OCI-LY1 (cell line): ENCODE measurements around the gene KCTD16.

Source experiments
- H2AFZ ChIP-seq: fragments of 200-600 bp; sonication (generic), shearing (Covaris generic); 2 replicates; pipeline ENCODE4 v1.6.0; 2014; ENCODE audit warnings: antibody characterized with exemption, mild to moderate bottlenecking, low read length
- H3F3A ChIP-seq: fragments of 200-600 bp; sonication (generic), shearing (Covaris generic); 2 replicates; pipeline ENCODE4 v1.6.0; 2014; ENCODE audit warnings: mild to moderate bottlenecking, antibody characterized with exemption, low read length, moderate library complexity; ENCODE audit not compliant: insufficient read depth
- H3K27ac ChIP-seq: fragments of 200-600 bp; sonication (generic); 2 replicates; pipeline ENCODE4 v1.5.1; 2014; ENCODE audit warnings: low read length, mixed run types, mild to moderate bottlenecking, low read depth; ENCODE audit not compliant: poor library complexity, severe bottlenecking
- H3K27me3 ChIP-seq: fragments of 200-600 bp; sonication (generic); 2 replicates; pipeline ENCODE4 v1.6.0; 2014; ENCODE audit warnings: antibody characterized with exemption, mild to moderate bottlenecking, low read length, moderate library complexity; ENCODE audit not compliant: insufficient read depth
- H3K36me3 ChIP-seq: fragments of 200-600 bp; sonication (generic); 2 replicates; pipeline ENCODE4 v1.6.1; 2014; ENCODE audit warnings: mild to moderate bottlenecking, antibody characterized with exemption, low read length, moderate library complexity, mixed read lengths; ENCODE audit not compliant: insufficient read depth
- H3K4me1 ChIP-seq: fragments of 200-600 bp; sonication (generic); 2 replicates; pipeline ENCODE4 v1.5.1; 2014; ENCODE audit warnings: mild to moderate bottlenecking, low read length, moderate library complexity; ENCODE audit not compliant: insufficient read depth, severe bottlenecking
- H3K4me2 ChIP-seq: fragments of 200-600 bp; sonication (generic), shearing (Covaris generic); 2 replicates; pipeline ENCODE4 v1.6.1; 2014; ENCODE audit warnings: low read length
- H3K4me3 ChIP-seq: fragments of 200-600 bp; sonication (generic); 2 replicates; pipeline ENCODE4 v1.5.1; 2014; ENCODE audit warnings: low read length, low read depth, mild to moderate bottlenecking, mixed read lengths; ENCODE audit not compliant: poor library complexity, severe bottlenecking
- H3K79me2 ChIP-seq: fragments of 200-600 bp; shearing (Covaris generic); 2 replicates; pipeline ENCODE4 v1.6.1; 2016; ENCODE audit warnings: mixed run types, low read length, mixed read lengths; ENCODE audit not compliant: insufficient read depth
- H3K9ac ChIP-seq: fragments of 200-600 bp; sonication (generic), shearing (Covaris generic); 2 replicates; pipeline ENCODE4 v1.6.1; 2014; ENCODE audit warnings: mild to moderate bottlenecking, low read length, mixed read lengths
- H3K9me2 ChIP-seq: fragments of 200-600 bp; sonication (generic), shearing (Covaris generic); 2 replicates; pipeline ENCODE4 v1.6.1; 2014; ENCODE audit warnings: low read depth, mild to moderate bottlenecking, low read length, mixed read lengths
- H3K9me3 ChIP-seq: fragments of 200-600 bp; shearing (Covaris generic); 2 replicates; pipeline ENCODE4 v1.6.1; 2014; ENCODE audit warnings: low read length, mixed read lengths
- H4K20me1 ChIP-seq: fragments of 200-600 bp; sonication (generic), shearing (Covaris generic); 2 replicates; pipeline ENCODE4 v1.6.0; 2016; ENCODE audit warnings: mild to moderate bottlenecking, low read length; ENCODE audit not compliant: insufficient read depth
- EZH2 ChIP-seq: fragments of 200-600 bp; sonication (generic), shearing (Covaris generic); IDR thresholded peaks from 2 replicates; pipeline ENCODE4 v1.8.0; 2017; ENCODE audit warnings: borderline replicate concordance, mixed run types, mild to moderate bottlenecking, antibody characterized with exemption, low read length, moderate library complexity, mixed read lengths
- TF ChIP-seq, protein P1 (sequence below): fragments of 200-600 bp; sonication (generic), shearing (Covaris generic); IDR thresholded peaks from 2 replicates; pipeline ENCODE4 v1.5.1; 2017; ENCODE audit warnings: mild to moderate bottlenecking, antibody characterized with exemption, low read length, moderate library complexity, mixed read lengths

KCTD16 gene

DNA sequence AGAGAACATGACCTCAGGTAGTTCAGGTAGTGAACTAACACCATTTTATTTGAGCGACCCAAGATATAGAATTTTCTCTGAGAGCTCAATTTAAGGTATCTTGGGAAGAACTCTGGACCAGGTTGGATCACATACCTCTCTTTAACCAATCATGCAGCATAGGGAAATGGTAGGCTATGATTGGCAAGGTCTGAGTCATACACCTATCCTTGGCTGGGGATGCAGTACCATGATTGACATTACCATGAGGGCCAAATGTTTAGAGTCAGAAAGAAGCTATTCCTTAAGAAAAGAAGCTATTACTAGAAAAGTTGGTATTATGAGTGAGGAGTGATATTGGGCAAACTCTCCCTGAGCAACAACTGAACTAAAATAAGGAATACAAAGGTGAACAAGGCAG is 258.7 kb downstream of the KCTD16 start:
- Histone ChIP-seq H3F3A (no peaks in the 10 kb centered on the region), H2AFZ (no peak overlapping the region), H3K4me3 (no peak overlapping the region), H3K9ac (no peak overlapping the region), H3K9me3 (no peaks in the 10 kb centered on the region), H3K4me2 (no peak overlapping the region), H4K20me1 (no peaks in the 10 kb centered on the region), H3K79me2 (no peaks in the 10 kb centered on the region), H3K9me2 (no peaks in the 10 kb centered on the region), H3K27me3 (no peaks in the 10 kb centered on the region), H3K36me3 (no peaks in the 10 kb centered on the region), H3K4me1 (no peaks in the 10 kb centered on the region), H3K27ac (no peak overlapping the region)
- TF ChIP-seq, protein P1, sequence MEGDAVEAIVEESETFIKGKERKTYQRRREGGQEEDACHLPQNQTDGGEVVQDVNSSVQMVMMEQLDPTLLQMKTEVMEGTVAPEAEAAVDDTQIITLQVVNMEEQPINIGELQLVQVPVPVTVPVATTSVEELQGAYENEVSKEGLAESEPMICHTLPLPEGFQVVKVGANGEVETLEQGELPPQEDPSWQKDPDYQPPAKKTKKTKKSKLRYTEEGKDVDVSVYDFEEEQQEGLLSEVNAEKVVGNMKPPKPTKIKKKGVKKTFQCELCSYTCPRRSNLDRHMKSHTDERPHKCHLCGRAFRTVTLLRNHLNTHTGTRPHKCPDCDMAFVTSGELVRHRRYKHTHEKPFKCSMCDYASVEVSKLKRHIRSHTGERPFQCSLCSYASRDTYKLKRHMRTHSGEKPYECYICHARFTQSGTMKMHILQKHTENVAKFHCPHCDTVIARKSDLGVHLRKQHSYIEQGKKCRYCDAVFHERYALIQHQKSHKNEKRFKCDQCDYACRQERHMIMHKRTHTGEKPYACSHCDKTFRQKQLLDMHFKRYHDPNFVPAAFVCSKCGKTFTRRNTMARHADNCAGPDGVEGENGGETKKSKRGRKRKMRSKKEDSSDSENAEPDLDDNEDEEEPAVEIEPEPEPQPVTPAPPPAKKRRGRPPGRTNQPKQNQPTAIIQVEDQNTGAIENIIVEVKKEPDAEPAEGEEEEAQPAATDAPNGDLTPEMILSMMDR, result no peak
- no peak for TF ChIP-seq EZH2

DNA sequence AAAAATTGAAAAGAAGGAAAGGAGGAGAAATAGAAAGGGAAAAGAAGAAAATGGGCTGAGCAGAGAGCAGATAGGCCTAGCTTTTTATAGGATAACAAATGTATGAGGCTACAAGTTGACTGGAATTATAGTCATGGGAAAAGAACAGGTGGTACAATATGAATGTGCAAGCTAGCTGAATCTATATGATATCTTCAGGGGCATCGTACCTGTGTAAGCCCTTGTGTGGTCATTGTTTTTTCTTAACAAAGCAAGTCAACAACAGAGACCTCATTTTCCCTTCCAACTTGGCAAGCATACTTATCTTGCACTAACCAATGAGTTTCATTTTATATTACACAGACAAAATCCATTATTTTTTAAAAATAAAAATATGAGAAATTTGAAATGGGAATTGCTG is 259.2 kb downstream of the KCTD16 start:
- Histone ChIP-seq H3K36me3 (no peaks in the 10 kb centered on the region), H3K9ac (no peak overlapping the region), H3F3A (no peaks in the 10 kb centered on the region), H3K4me2 (no peak overlapping the region), H3K27ac (no peak overlapping the region), H3K27me3 (no peaks in the 10 kb centered on the region), H2AFZ (no peak overlapping the region), H3K4me3 (no peak overlapping the region), H3K4me1 (no peaks in the 10 kb centered on the region), H4K20me1 (no peaks in the 10 kb centered on the region), H3K79me2 (no peaks in the 10 kb centered on the region), H3K9me3 (no peaks in the 10 kb centered on the region), H3K9me2 (no peaks in the 10 kb centered on the region)
- TF ChIP-seq, protein P1, result no peak
- TF ChIP-seq EZH2, result no peak

DNA sequence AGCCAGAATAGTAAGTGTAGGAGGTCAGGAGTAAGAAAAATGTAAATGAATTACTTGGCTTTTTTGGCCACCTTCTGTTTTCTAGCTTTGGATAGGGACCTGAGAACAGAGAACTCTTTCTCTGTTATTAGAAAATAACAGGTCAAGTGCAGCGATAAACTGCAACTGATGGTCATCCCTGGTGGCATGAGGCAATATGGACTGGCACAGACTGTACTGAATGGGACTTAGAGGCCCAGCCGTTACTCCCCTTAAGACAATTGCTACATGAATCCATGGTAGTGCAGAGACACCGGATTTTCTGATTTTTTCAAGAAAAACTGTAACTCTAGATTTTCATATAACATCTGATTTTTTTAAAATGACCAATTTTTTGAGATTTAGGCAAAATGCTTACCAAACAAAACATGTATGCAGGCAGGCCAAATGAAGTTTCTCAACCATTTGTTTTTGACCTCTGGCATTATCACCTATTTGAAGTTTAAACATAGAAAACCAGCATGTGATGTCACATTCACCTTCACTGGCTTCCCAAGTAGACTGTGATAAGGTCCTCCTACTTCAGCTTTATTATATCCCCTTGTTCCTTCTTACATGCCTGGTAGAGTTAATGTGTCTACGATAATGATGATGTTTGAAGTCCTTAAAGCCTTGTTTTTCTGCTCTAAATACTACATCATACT is 262.6 kb downstream of the KCTD16 start:
- H3K36me3 ChIP-seq, result no peaks in the 10 kb centered on the region
- H4K20me1 ChIP-seq, result no peaks in the 10 kb centered on the region
- no peak overlapping the region for H3K27ac ChIP-seq
- H3F3A ChIP-seq, result no peaks in the 10 kb centered on the region
- no peak overlapping the region for H3K9ac ChIP-seq
- H3K4me1 ChIP-seq, result no peaks in the 10 kb centered on the region
- H2AFZ ChIP-seq, result no peak overlapping the region
- TF ChIP-seq EZH2, result no peak
- TF ChIP-seq, protein P1, result no peak
- H3K4me2 ChIP-seq, result no peak overlapping the region
- no peaks in the 10 kb centered on the region for H3K27me3 ChIP-seq
- no peak overlapping the region for H3K4me3 ChIP-seq
- H3K9me2 ChIP-seq, result no peaks in the 10 kb centered on the region
- H3K9me3 ChIP-seq, result no peaks in the 10 kb centered on the region
- H3K79me2 ChIP-seq, result no peaks in the 10 kb centered on the region
